ENCODE results near the gene KNDC1. TPM values are rescaled to one million over a fixed set of nuclear protein-coding genes. Genes with fewer than 3 reads are reported as not detected.
A peak's percentile ranks its signal among the peaks of the same experiment; 100 is the strongest.
"Not testable (repeated sequence)": the region's sequence is repeated elsewhere in the genome, so short reads cannot be mapped to it uniquely, and the experiment has no call there.

Gene KNDC1
- total RNA-seq, 2 donors from 2014 or later = 0.19 to 0.26 TPM

DNA sequence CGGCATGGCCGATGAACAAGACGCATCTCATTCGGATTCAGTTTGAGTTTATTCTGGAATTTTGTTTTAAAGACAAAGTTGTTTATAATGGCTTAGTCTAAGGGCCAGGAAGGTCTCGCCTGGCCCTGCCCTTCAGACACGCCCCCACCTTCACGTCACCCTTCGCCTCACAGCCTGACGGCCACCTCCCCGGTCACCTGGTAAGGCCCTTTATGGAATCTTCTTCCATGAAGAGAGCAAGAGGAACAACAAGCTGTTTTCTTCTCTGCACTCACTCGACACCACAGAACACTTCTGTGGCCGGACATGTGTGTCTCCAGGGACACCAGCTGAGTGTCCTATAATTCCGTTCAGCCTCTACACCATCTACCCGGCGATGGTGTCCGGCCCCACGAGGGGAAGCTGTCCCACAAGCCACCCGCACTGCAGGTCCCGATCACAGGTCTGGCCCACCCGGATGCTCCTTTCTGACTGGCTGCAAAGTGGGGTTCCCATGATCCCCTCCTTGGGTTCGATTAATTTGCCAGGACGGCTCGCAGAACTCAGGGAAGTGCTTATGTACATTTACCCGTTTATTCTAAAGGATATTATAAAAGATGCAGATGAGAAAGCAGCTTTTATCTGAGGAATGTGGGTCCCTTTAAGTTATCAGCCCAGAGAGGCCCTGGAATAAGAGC is 17.4 kb upstream of the KNDC1 start:
- Mint-ChIP-seq H3K27ac (no peak overlapping the region), H3K36me3 (ENCODE audit: low read depth) (no peaks in the 10 kb centered on the region), H3K4me3 (no peak overlapping the region), H3K4me1 (no peaks in the 10 kb centered on the region), H3K9me3 (peaks cover 4% of the 10 kb centered on the region), H3K27me3 (peaks cover 22% of the 10 kb centered on the region)
- ATAC-seq (replicated peaks) = no peak

DNA sequence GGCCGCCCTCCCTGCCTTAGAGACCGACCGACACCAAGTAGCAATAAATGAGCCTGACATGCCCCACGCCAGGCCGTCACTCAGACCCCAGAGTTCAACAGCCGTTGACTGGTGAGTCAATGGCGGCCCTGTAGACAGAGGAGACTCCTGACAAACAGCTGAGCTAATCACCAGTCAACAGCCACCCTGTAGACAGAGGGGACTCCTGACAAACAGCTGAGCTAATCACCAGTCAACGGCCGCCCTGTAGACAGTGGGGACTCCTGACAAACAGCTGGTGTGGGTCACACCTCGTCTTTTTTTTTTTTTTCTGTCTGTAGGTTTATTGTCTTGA is 16.9 kb upstream of the KNDC1 start:
- H3K4me1 Mint-ChIP-seq = no peaks in the 10 kb centered on the region
- no peak for ATAC-seq (replicated peaks)
- no peak overlapping the region for H3K4me3 Mint-ChIP-seq
- H3K27ac Mint-ChIP-seq = no peak overlapping the region
- peaks cover 27% of the 10 kb centered on the region for H3K27me3 Mint-ChIP-seq
- H3K36me3 Mint-ChIP-seq (ENCODE audit: low read depth) = no peaks in the 10 kb centered on the region
- peaks cover 4% of the 10 kb centered on the region for H3K9me3 Mint-ChIP-seq

DNA sequence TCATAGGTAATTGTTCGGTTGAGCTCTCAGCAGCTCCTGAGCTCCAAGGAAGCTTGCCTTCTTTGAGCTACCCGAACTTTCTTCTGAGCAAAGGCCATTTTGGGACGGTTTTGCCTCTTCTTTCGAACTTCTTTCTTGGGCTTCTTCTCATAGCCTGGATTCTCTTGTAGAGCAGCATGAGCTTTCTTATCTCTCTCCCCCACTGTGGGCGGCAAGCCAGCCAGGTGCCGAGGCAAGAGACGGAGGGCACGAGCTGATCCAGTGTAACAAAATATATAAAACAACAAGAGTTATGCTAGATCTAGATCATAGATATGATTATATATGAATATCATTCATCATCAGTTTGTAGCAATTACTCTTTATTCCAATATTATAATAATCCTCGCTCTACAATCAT is 16.5 kb upstream of the KNDC1 start:
- no peak for ATAC-seq (replicated peaks)
- peak overlapping the region; percentile 60 for H3K4me3 Mint-ChIP-seq
- peaks cover 28% of the 10 kb centered on the region for H3K27me3 Mint-ChIP-seq
- peak overlapping the region; percentile 24 for H3K27ac Mint-ChIP-seq
- no peaks in the 10 kb centered on the region for H3K4me1 Mint-ChIP-seq
- peaks cover 4% of the 10 kb centered on the region for H3K9me3 Mint-ChIP-seq
- H3K36me3 Mint-ChIP-seq (ENCODE audit: low read depth) = no peaks in the 10 kb centered on the region

DNA sequence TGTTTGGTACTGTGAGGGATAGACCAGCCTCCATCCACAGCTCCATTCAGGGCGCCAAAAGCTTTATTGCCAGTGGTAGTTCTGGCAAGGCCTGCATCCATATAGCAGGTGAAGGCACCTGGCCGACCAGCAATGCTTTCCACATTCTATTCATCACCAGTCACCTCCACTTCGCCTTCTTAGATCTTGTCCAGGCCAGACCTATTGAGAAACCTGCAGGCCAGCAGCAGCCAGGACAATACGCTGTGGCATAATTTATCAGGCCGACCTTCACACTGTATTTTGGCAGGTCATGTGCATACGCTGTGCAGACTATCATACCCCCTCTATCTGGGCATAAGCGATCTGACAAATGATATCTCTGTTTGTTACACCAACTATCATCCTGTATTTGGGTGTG is 15.2 kb upstream of the KNDC1 start:
- H3K4me3 Mint-ChIP-seq = peak overlapping the region; percentile 60
- H3K4me1 Mint-ChIP-seq = no peaks in the 10 kb centered on the region
- H3K27ac Mint-ChIP-seq = no peak overlapping the region
- H3K9me3 Mint-ChIP-seq = peaks cover 4% of the 10 kb centered on the region
- no peak for ATAC-seq (replicated peaks)
- no peaks in the 10 kb centered on the region for H3K36me3 Mint-ChIP-seq (ENCODE audit: low read depth)
- peaks cover 39% of the 10 kb centered on the region for H3K27me3 Mint-ChIP-seq

DNA sequence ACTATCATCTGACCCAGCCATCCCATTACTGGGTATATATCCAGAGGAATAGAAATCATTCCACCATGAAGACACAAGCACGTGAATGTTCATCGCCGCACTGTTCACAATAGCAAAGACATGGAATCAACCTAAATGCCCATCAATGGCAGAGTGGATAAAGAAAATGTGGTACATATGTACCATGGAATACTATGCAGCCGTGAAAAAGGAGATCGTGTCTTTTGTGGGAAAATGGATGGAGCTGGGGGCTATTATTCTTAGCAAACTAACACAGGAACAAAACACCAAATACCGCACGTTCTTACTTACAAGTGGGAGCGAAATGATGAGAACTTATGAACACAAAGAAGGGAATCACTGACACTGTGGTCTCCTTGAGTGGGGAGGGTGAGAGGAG is 9.8 kb upstream of the KNDC1 start:
- Mint-ChIP-seq H3K4me3 (no peak overlapping the region), H3K4me1 (no peaks in the 10 kb centered on the region), H3K27me3 (peaks cover 40% of the 10 kb centered on the region), H3K36me3 (ENCODE audit: low read depth) (no peaks in the 10 kb centered on the region), H3K27ac (no peak overlapping the region), H3K9me3 (peaks cover 4% of the 10 kb centered on the region)
- no peak for ATAC-seq (replicated peaks)

DNA sequence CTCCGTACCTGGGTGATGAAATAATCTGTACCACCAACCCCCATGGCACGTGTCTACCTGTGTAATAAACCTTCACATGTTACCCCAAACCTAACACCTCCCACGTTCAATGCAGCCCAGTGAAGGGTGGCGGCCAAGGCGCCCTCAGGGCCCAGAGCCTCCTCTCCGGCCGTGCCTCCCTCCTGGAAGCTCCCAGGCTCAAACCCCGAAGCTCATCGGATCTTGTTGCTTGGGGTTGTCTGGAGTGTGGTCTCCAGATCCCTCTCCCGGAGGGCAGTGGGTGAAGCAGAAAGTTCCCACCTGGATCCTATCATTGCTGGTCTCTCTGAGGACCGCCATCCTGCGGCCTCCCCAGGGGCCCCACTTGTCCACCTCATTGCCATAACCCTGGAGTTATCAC is 9.4 kb upstream of the KNDC1 start:
- H3K4me1 Mint-ChIP-seq = no peaks in the 10 kb centered on the region
- H3K4me3 Mint-ChIP-seq = no peak overlapping the region
- H3K9me3 Mint-ChIP-seq = peaks cover 4% of the 10 kb centered on the region
- no peak overlapping the region for H3K27ac Mint-ChIP-seq
- ATAC-seq (replicated peaks) = no peak
- peaks cover 37% of the 10 kb centered on the region for H3K27me3 Mint-ChIP-seq
- no peaks in the 10 kb centered on the region for H3K36me3 Mint-ChIP-seq (ENCODE audit: low read depth)

DNA sequence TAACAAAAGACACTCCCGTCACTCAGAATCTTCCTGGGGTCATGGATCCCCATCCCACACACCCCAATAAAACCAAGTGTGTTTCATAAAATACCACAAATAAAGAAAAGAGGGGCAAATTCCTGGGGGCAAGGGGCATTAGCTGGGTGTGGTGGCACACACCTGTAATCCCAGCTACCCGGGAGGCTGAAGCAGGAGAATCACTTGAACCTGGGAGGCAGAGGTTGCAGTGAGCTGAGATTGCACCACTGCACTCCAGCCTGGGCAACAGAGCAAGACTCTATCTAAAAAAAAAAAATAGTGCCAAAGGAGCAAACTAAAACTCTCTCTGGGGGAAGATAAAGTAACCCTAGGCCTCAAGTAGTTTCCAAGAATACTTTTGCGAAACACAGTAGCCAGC is 8.9 kb upstream of the KNDC1 start:
- not testable (repeated sequence) for H3K36me3 Mint-ChIP-seq (ENCODE audit: low read depth); H3K27ac Mint-ChIP-seq; H3K4me3 Mint-ChIP-seq; H3K9me3 Mint-ChIP-seq; H3K4me1 Mint-ChIP-seq; ATAC-seq (replicated peaks)
- H3K27me3 Mint-ChIP-seq = peaks cover 37% of the 10 kb centered on the region

DNA sequence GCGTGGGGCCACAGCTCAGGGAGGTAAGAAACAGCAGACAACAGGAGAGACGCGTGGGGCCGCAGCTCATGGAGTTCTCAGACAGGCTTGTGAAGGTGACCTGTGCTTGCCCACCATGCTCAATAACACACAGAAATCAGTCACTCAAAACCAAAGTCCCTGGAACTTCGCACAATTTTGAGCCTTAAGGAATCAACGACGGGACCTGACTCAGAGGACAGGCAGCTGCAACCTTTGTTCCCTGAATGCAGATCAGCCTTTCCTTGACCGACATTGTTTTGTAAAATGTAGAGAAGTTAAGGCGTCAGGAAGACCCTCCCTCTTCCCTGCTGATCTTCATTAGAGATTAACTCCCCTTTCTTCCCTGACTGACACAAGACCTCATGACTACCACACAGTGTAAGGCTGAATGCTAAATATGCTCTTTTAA is 8.5 kb upstream of the KNDC1 start:
- Mint-ChIP-seq H3K4me3 (no peak overlapping the region), H3K27ac (no peak overlapping the region), H3K27me3 (peaks cover 32% of the 10 kb centered on the region), H3K9me3 (peaks cover 4% of the 10 kb centered on the region), H3K36me3 (ENCODE audit: low read depth) (no peaks in the 10 kb centered on the region), H3K4me1 (no peaks in the 10 kb centered on the region)
- no peak for ATAC-seq (replicated peaks)

DNA sequence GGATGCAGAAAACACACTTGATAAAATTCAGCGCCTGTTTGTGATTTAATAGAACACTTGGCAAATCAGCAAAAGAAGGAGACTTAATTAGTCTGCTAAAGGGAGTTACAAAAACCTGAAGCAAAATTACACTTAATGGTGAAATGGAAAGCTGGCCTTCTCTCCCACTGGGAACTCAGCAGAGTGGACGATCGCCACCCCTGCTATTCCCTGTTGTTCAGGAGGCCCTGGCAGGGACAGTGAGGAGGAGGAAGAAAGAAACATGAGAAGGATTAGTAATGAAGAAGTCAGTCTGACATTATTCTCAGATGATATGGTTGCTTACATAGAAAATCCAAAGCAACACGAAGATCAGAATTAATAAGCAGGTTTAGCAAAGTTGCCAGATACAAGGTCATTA is 5.6 kb upstream of the KNDC1 start:
- Mint-ChIP-seq H3K4me1 (no peaks in the 10 kb centered on the region), H3K27ac (no peak overlapping the region), H3K4me3 (no peak overlapping the region), H3K36me3 (ENCODE audit: low read depth) (no peaks in the 10 kb centered on the region), H3K9me3 (no peaks in the 10 kb centered on the region), H3K27me3 (peaks cover 6% of the 10 kb centered on the region)
- no peak for ATAC-seq (replicated peaks)

DNA sequence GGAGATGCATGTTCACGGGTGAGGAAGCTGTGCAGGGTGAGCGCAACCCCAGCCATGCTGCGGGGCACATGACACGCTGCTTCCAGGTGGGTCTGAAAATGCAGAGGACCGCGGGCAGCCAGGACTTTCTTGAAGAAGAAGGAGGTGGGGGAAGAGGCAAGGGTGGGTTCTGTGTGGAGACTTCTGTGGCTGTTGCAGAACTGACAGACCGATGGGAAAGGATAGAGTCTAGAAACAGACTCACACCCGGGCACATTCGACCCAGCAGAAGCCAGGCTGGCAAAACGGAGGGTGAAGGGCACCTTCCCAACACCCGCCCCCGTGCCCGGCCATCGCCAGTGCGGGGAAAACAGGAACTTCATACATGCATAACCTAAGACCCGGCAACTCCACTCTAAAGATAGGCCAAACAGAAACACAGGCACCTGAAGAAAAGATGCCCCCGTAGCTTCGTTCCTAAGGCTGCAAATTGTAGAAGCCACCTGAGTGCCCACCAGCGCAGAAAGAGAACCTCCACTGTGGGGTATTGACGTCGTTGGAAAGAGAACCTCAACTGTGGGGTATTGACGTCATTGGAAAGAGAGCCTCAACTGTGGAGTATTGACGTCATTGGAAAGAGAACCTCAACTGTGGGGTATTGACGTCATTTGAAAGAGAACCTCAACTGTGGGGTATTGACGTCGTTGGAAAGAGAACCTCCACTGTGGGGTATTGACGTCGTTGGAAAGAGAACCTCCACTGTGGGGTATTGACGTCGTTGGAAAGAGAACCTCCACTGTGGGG is 4.8 kb upstream of the KNDC1 start:
- Mint-ChIP-seq H3K36me3 (ENCODE audit: low read depth) (no peaks in the 10 kb centered on the region), H3K27ac (no peak overlapping the region), H3K4me1 (no peaks in the 10 kb centered on the region), H3K27me3 (no peaks in the 10 kb centered on the region), H3K4me3 (no peak overlapping the region), H3K9me3 (no peaks in the 10 kb centered on the region)
- ATAC-seq (replicated peaks) = no peak

DNA sequence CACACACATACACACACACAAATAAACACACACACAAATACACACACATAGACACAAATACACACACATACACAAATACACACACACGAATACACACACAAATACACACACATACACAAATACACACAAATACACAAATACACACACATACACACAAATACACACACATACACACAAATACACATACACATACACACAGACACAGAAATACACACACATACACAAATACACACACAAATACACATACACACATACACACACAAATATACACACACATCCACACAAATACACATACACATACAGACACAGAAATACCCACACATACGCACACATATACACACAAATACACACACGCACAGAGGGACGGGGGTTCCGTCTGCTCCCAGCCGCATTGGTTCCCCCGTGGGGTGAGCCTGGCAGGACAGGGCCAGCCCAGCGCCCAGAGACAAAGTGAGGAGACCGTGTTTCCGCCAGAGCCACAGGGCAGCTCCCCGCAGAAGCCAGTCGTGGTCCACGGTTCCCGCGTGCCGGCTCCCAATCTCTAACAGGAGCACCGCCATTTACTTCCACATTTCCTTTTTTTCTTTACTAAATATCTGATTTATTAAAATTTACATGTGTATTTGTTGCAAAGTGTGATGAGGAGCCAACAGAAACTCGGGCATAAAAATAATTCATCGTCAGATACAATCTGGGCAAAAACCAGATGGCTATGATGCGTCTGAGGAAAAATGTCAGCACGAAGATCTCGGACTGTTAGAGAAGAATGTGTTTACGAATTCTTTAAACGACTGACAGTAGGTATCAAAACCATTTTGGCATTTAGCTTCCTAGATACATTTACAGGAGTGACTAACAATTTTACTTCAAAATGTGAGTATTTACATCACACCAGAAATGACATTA is 3.1 kb upstream of the KNDC1 start:
- no peaks in the 10 kb centered on the region for H3K4me1 Mint-ChIP-seq
- no peaks in the 10 kb centered on the region for H3K9me3 Mint-ChIP-seq
- H3K27ac Mint-ChIP-seq = no peak overlapping the region
- no peaks in the 10 kb centered on the region for H3K27me3 Mint-ChIP-seq
- H3K4me3 Mint-ChIP-seq = no peak overlapping the region
- no peaks in the 10 kb centered on the region for H3K36me3 Mint-ChIP-seq (ENCODE audit: low read depth)
- no peak for ATAC-seq (replicated peaks)

DNA sequence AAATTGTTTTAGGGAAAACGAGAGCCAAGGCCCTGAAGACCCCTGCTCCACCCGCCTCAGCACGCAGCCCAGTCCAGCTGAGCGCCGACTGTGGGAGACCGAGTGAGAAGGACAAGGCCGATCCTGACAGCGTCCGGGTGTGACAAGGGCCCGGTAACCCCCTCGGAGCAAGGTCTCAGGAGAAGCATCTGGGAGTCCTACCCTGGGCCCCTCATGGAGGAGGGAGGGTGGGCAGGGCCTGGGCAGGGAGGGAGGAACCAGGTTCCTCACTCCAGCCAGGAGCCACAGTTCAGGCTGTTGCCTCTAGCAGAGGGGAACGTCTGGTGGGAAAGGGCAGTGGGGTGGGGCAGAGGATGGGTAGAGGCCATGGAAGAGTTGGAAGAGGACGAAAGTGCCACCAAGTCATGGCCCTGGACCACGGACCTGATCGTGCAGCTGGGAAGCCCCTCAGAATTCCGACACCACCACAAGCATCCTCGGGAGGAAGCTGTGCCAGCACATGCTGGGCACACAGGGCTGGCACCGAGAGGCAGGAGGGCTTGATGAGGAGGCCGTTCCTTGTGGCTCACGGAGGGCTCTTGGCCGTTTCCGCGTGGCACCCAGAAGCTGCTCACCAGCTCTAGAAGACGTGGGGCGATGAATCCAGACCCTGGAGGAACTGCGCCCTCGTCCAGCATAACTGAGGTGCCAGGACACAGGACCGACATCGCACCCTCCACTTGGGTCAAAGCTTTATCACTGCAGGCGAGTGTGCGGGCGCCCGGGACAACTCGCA is 2.2 kb upstream of the KNDC1 start:
- ATAC-seq (replicated peaks) = no peak
- no peak overlapping the region for H3K4me3 Mint-ChIP-seq
- H3K27ac Mint-ChIP-seq = no peak overlapping the region
- H3K4me1 Mint-ChIP-seq = no peaks in the 10 kb centered on the region
- H3K36me3 Mint-ChIP-seq (ENCODE audit: low read depth) = no peaks in the 10 kb centered on the region
- no peaks in the 10 kb centered on the region for H3K9me3 Mint-ChIP-seq
- H3K27me3 Mint-ChIP-seq = peaks cover 3% of the 10 kb centered on the region

DNA sequence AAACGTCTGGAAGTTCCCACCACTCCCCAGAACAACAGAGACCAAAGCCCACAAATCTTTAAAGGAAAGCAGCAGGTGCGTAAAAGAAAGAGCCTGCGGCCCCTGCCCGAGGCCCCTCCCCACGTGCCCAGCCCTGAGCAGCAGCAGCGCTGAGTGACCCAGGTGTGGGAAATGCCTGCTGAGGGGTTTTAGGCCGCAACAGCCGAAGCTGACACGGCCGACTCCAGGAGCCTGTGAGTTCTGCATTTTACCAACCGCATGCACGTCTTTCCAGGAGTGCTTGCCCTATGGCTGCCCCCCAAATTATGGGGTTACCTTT is 1.6 kb upstream of the KNDC1 start:
- no peak overlapping the region for H3K27ac Mint-ChIP-seq
- ATAC-seq (replicated peaks) = no peak
- H3K27me3 Mint-ChIP-seq = peaks cover 4% of the 10 kb centered on the region
- no peaks in the 10 kb centered on the region for H3K9me3 Mint-ChIP-seq
- H3K36me3 Mint-ChIP-seq (ENCODE audit: low read depth) = no peaks in the 10 kb centered on the region
- no peaks in the 10 kb centered on the region for H3K4me1 Mint-ChIP-seq
- no peak overlapping the region for H3K4me3 Mint-ChIP-seq

Data from activated T-helper 17 cell treated with anti-CD3 and anti-CD28 coated beads, Interleukin-2, amount 50 U/mL, for 72 hours (primary cell).